GM21723 (cell line): Measurements from ENCODE around the gene USP25.

ENCODE experiments used
- ATAC-seq: cut with Tn5 transposase; IDR thresholded peaks from one replicate; pipeline ENCODE4 v1.9.1; 2021; ENCODE audit warnings: mild to moderate bottlenecking, moderate library complexity; ENCODE audit not compliant: unreplicated experiment

The USP25 gene

GRCh38 chr21:15804247-15805005 is 74.6 kb downstream of the USP25 start:
- ATAC-seq: no peak

DNA sequence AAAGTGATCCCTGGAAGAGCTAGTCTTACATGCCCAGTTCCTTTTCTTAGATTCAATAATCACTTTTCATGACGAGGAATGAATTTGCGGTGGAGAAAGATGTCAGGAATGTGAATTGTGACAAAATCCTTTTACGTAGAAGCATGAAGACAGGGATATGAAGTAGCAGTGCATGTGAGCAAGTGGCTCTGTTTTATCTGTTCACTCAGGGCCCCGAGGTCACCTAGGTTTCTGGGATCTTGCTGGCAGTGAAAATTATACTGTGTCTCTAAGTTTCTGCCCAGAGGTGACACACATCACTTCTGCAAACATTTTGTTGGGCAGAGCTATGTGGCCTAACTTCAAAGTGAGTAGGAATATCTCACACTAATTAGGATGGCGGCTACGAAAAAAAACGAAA is 79.3 kb downstream of the USP25 start:
- ATAC-seq: no peak

- ATAC-seq: no peak
Measured at GRCh38 chr21:15809818-15810217, 80.0 kb downstream of the USP25 start.

DNA sequence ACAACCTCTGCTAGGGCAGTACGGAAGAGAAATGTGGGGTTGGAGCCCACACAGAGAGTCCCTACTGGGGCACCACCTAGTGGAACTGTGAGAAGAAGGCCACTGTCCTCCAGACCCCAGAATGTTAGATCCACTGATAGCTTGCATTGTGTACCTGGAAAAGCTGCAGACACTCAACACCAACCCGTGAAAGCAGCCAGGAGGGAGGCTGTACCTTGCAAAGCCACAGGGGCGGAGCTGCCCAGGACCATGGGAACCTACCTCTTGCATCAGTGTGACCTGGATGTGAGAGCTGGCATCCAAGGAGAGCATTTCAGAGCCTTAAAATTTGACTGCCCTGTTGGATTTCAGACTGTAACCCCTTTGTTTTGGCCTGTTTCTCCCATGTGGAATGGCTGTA is 85.5 kb downstream of the USP25 start:
- ATAC-seq: no peak

- no peak for ATAC-seq
Measured at GRCh38 chr21:15820327-15820726, 90.5 kb downstream of the USP25 start.

DNA sequence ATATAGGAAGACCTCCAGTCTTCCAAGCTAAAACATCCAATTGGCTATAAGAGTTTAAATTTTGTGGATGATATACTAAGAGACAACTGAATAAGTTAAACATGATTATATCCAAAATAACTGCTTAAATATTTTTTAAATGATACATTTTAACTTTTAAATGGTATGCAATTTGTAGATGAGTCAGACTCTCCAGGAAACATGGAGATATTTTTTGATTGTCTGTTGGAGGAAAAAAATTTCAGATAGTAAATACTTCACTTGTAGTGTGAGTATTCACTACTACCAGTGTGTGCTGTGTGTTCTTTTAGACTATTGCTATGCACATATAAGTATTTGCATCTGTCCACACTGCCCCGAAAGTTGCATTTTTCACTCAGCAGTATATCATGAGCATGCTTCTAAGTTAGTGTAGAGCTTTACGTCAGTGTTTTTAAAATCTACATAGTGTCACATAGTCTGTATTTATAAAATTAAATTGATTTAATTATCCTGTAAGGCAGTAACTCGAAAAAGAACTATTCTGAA is 91.1 kb downstream of the USP25 start:
- ATAC-seq: no peak

DNA sequence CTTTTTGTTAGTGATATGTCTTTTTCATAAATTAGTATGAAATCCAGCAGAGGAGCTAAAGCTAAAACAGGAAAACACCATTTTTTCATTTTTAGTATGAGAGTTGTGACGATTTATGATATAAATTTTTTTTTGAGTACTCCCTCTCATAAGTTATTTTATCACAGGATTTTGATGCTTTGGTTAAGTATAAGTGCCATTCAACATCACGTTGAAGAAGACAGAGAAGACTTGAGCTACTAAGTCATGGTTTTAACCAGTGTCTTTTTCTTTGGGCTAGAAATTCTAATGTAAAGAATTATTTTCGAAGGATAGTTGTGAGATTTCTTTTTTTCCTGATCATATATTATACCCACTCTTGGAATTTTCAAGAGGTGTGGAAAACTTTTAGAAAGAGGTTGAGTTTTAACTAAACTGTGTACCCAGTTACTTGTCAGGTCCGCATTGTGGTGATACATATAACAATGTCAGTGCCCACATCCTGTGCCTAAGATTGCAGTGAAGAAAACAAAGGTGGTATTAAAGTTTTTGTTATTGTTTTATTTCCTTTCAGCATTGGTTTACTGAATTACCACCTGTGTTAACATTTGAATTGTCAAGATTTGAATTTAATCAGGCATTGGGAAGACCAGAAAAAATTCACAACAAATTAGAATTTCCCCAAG is 93.8 kb downstream of the USP25 start:
- no peak for ATAC-seq

DNA sequence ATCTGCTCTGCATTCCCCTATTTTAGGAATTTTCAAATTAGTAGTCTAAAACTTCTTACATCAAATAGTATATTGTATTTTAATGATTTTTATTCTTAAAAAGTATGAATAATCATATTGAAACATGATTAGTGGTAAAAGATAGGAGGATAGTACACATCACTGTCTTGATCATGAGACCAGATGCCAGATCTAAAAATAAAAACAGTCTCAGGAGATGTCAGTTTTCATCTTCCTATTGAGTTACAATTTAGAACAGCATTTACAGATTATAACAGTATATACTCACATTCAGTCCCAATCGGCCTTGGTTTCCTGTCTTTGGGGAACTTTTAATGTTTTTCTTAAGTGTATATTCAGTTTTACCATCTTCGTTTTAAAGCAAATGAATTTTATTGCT is 95.9 kb downstream of the USP25 start:
- no peak for ATAC-seq

- ATAC-seq: peak; percentile 78
Measured at GRCh38 chr21:15826147-15826780, 96.5 kb downstream of the USP25 start.

- no peak for ATAC-seq
Measured at GRCh38 chr21:15826908-15827601, 97.3 kb downstream of the USP25 start.

- ATAC-seq: no peak
Measured at GRCh38 chr21:15831497-15831896, 101.7 kb downstream of the USP25 start.

GRCh38 chr21:15837645-15838044 is 107.9 kb downstream of the USP25 start:
- ATAC-seq: no peak

GRCh38 chr21:15839026-15839425 is 109.2 kb downstream of the USP25 start:
- no peak for ATAC-seq

GRCh38 chr21:15839601-15840000 is 109.8 kb downstream of the USP25 start:
- ATAC-seq: no peak

DNA sequence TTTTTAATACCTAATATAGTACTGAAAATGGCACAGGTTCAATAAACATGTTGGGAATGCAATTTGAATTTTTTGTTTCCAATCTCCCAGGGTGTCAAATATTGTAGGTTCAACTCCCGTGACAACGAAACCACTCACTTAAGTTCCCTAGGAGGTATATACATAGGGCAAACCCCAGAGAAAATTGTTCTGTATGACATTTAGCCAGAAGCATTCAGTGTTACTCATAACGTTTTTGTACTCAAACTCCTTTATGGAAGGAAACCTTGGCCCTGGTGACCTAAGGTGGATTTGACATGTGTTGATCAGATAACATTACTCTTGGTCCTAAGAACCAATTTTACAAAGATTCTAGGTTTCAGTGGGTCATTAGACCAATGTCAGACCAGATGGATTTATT is 110.6 kb downstream of the USP25 start:
- ATAC-seq: no peak

- ATAC-seq: no peak
Measured at GRCh38 chr21:15841856-15842564, 112.2 kb downstream of the USP25 start.

- ATAC-seq: no peak
Measured at GRCh38 chr21:15842565-15842880, 112.7 kb downstream of the USP25 start.

DNA sequence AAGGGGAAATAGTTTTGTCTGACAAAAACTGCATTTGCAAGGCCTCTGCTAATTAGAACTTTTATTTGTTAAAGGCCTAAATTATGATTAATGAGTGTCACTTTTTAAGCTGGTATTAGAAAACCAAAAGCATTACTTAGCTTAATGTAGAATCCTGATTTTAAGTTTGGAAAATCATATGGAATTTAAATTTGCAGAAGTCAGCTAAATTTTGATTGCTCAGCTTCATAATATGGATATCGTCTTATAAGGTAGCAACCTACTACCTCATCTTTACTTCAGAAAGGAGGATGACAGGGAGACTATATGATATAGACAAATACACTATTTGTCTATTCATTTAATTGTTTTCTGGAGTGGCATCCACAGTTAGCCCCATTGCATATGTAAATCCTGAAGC is 114.0 kb downstream of the USP25 start:
- ATAC-seq: no peak

DNA sequence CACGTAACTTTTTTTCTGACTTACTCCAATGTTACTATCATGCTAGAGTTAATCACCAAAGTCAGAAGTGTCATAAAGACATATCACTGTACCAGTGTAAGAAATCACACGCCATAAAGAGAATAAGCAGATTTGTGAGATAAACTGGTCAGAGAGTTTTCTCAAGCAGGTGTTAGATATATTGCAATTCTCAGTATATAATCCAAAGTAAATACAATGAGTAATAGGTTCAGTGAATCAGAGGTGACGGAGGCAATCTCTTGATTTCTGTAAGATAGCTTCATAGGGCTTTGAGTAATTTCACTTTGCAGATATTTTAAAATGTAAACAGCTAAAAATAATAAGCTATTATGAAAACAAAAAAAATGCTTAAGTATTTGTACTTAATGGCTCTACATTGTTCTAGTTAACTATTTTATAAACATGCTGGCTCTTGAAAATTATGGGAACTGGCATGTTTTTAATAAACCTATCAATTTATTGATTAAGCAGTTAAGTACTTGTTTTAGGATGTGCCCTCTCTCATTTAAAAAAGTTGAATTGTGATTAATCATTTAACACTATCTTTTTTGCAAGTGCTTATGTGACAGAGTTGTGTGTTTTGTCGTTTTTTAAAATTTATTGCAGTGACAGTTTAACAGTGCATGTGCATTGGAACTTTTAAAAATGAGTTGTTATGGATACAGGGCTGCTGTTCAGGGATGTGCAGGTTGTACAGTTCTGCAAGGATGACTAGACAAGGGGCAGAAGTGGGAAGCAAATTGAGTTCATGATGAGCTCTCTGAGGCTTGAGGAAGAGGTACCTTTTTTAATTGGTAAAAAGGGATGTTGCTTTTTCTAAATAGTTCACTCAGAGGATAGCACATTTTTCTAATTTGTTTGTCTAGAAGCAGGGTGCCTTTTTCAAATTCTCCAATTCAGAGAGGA is 119.1 kb downstream of the USP25 start:
- ATAC-seq: no peak

GRCh38 chr21:15849927-15850326 is 120.1 kb downstream of the USP25 start:
- no peak for ATAC-seq
